Small intestine (tissue), 7 donors: ENCODE measurements around the gene PCED1B. TPM values are rescaled to one million over a fixed set of nuclear protein-coding genes. Genes with fewer than 3 reads are reported as not detected.

ENCODE experiments used
- DNase-seq, 2 donors: peaks; one replicate each; pipeline versions ENCODE4 v3.0.0 to v3.0.0-alpha.2; 2013
- FAIRE-seq: peaks from 2 replicates; lab custom pipeline; 2012; peaks lifted over from hg19 to GRCh38; lab: Jason Lieb, UNC
- H3K27ac ChIP-seq, 3 donors: one replicate each; pipeline ENCODE4 v1.5.1; 2013; ENCODE audit warnings: low read length in 2 of 3, mild to moderate bottlenecking in 2 of 3, control low read depth in 1 of 3, inconsistent platforms in 1 of 3, low read depth in 1 of 3, moderate library complexity in 1 of 3
- H3K27me3 ChIP-seq, 3 donors: one replicate each; pipeline ENCODE4 v1.6.1; 2013; ENCODE audit warnings: low read length in 3 of 3, inconsistent platforms in 1 of 3; ENCODE audit not compliant: control insufficient read depth in 3 of 3, insufficient read depth in 3 of 3
- H3K36me3 ChIP-seq, 3 donors: one replicate each; pipeline ENCODE4 v1.6.1; 2013; ENCODE audit warnings: low read length in 3 of 3, inconsistent platforms in 1 of 3, low read depth in 1 of 3, mild to moderate bottlenecking in 1 of 3, moderate library complexity in 1 of 3; ENCODE audit not compliant: control insufficient read depth in 3 of 3, insufficient read depth in 2 of 3
- H3K4me1 ChIP-seq, 3 donors: one replicate each; pipeline ENCODE4 v1.6.1; 2013; ENCODE audit warnings: low read length in 2 of 3, inconsistent platforms in 1 of 3, low read depth in 1 of 3, mild to moderate bottlenecking in 1 of 3, moderate library complexity in 1 of 3; ENCODE audit not compliant: control insufficient read depth in 3 of 3, insufficient read depth in 2 of 3
- H3K4me3 ChIP-seq, 3 donors: one replicate each; pipeline ENCODE4 v1.5.1; 2013; ENCODE audit warnings: low read length in 3 of 3, control low read depth in 1 of 3, inconsistent platforms in 1 of 3, low read depth in 1 of 3, mild to moderate bottlenecking in 1 of 3, moderate library complexity in 1 of 3
- H3K9me3 ChIP-seq, 2 donors: one replicate each; pipeline ENCODE4 v1.6.1; 2013; ENCODE audit warnings: low read depth in 1 of 2, low read length in 1 of 2; ENCODE audit not compliant: control insufficient read depth in 2 of 2, insufficient read depth in 1 of 2
- WGBS, 3 donors: extraction: QIAGEN DNeasy Blood & Tissue Kit; methylation state at CpG; one replicate each; pipeline ENCODE4 v1.1.7; 2013; 5-methylcytosine and 5-hydroxymethylcytosine counted together
- polyA plus RNA-seq, 4 donors: library from polyadenylated mRNA; stranded (reverse) in 3 of 4; unstranded in 1 of 4; fragments of 200-250 nt in 3 of 4; fragments of 120-200 nt in 1 of 4; gene quantifications; one replicate each; pipeline versions ENCODE4 v1.2.1 to v1.2.3, GENCODE V29; 2013
- donor health status: healthy with polysubstance abuse.
- donor health status: control.
- donor health status: control.
- donor health status: Bipolar disorder and iron deficiency.
- donor health status: healthy.

PCED1B gene
- polyA plus RNA-seq, 4 donors: 1.4 to 4.5 (median 1.6) TPM; not detected in 1

DNA sequence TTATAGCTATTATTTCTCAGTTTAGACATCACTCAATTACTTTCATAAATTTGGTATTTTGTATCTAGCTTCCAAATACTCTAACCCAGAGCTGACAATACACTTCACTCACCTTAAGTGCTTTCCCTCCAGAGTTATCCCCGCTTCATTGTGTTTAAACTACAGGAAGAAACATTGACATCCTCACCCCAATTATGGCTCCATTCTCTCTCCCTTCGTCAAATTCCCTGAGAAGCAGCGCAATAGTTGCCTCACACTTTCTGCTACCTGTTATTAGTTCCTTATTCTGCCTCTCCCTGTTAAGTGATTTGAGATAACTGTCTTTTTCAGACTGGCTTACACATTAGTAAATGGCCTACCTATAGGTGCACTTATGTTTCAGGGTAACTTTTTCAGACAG is 69.7 kb downstream of the PCED1B start:
- 82 to 91% (median 89%) methylated on average over 3 of the region's 3 CpGs for WGBS, 3 donors
- no peaks in the 10 kb centered on the region for H3K27me3 ChIP-seq
- H3K4me3 ChIP-seq: no peak overlapping the region
- H3K4me1 ChIP-seq: no peaks in the 10 kb centered on the region
- DNase-seq (no peak), FAIRE-seq (no peak)
- no peak overlapping the region for H3K27ac ChIP-seq
- H3K9me3 ChIP-seq: no peaks in the 10 kb centered on the region
- no peaks in the 10 kb centered on the region for H3K36me3 ChIP-seq

DNA sequence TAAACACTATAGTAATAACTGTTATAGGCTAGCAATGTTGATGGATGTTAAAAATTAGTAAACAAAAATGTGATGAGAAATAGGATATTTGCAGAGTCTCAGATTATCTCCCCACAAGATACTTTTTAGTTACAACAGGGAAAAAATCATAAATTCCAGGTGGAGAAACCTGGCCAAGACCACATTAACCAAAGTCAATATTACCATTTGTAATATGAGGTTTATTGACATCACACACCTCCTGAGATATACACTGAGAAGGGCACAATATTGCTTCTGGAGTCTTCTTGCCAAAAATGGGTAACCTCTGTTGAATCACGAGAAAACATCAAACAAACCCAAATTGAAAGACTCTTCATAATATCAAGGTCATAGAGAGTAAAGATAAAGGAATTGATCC is 72.7 kb downstream of the PCED1B start:
- WGBS, 3 donors: 81 to 95% (median 90%) methylated on average over 1 of the region's 1 CpG
- FAIRE-seq: no peak

GRCh38 chr12:47155457-47156166 is 76.2 kb downstream of the PCED1B start:
- DNase-seq (no peak), FAIRE-seq (no peak)
- Histone ChIP-seq H3K36me3 (no peaks in the 10 kb centered on the region), H3K4me3 (no peak overlapping the region), H3K27me3 (no peaks in the 10 kb centered on the region), H3K27ac (no peak overlapping the region), H3K4me1 (peaks cover 0 to 3% (median 0%) of the 10 kb centered on the region in 3 donors), H3K9me3 (peaks cover 0 to 4% of the 10 kb centered on the region in 2 donors)
- 67 to 82% (median 79%) methylated on average over 3 of the region's 3 CpGs for WGBS, 3 donors

More for the DNA sequence above, 72.7 kb downstream of the PCED1B start:
- H3K4me1 ChIP-seq: peaks cover 0 to 3% (median 0%) of the 10 kb centered on the region in 3 donors
- no peaks in the 10 kb centered on the region for H3K36me3 ChIP-seq
- no peaks in the 10 kb centered on the region for H3K27me3 ChIP-seq
- DNase-seq: no peak
- no peaks in the 10 kb centered on the region for H3K9me3 ChIP-seq
- H3K4me3 ChIP-seq: no peak overlapping the region
- H3K27ac ChIP-seq: no peak overlapping the region

GRCh38 chr12:47156167-47156736 is 76.8 kb downstream of the PCED1B start:
- H3K27ac ChIP-seq: no peak overlapping the region

DNA sequence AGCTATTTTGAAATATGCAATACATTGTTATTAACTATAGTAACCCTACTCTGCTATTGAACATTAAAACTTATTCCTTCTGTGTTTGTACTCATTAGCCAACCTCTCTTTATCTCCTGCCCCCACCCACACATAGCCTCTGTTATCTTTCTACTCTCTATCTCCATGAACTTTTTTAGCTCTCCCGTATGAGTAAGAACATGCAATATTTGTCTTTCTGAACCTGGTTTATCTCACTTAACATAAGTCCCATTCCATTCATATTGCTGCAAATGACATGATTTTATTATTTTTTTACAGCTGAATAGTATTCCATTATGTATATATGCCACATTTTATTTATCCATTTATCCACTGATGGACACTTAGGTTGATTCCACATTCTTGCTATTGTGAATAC is 79.4 kb downstream of the PCED1B start:
- Histone ChIP-seq H3K27me3 (no peaks in the 10 kb centered on the region), H3K4me3 (no peak overlapping the region), H3K9me3 (peaks cover 0 to 8% of the 10 kb centered on the region in 2 donors), H3K4me1 (peaks cover 0 to 3% (median 0%) of the 10 kb centered on the region in 3 donors), H3K36me3 (no peaks in the 10 kb centered on the region), H3K27ac (no peak overlapping the region)
- 21 to 66% (median 37%) methylated on average over 1 of the region's 1 CpG for WGBS, 3 donors
- no peak for DNase-seq
- FAIRE-seq: no peak

More at GRCh38 chr12:47156167-47156736, 76.8 kb downstream of the PCED1B start:
- DNase-seq (peak in 1 of 2 donors; percentile 31), FAIRE-seq (no peak)
- H3K27me3 ChIP-seq: no peaks in the 10 kb centered on the region
- WGBS, 3 donors: 55 to 72% (median 64%) methylated on average over 2 of the region's 2 CpGs
- no peaks in the 10 kb centered on the region for H3K36me3 ChIP-seq
- no peak overlapping the region for H3K4me3 ChIP-seq
- H3K4me1 ChIP-seq: peaks cover 0 to 3% (median 0%) of the 10 kb centered on the region in 3 donors
- H3K9me3 ChIP-seq: peaks cover 0 to 4% of the 10 kb centered on the region in 2 donors

DNA sequence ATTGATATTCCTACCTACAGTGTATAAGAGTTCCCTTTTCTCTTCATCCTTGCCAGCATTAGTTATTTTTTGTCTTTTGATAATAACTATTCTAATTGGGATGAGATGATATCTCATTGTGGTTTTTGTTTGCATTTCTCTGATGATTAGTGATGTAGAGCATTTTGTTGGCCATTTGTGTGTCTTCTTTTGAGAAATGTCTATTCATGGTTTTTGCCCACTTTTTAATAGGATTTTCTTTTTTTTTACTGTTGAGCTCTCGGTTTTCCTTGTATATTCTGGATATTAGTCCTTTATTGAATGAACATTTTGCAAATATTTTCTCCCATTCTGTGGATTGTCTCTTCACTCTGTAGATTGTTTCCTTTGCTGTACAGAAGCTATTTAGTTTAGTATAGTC is 79.9 kb downstream of the PCED1B start:
- FAIRE-seq (no peak), DNase-seq (no peak)
- no peak overlapping the region for H3K27ac ChIP-seq
- H3K9me3 ChIP-seq: peaks cover 0 to 8% of the 10 kb centered on the region in 2 donors
- H3K4me3 ChIP-seq: no peak overlapping the region
- peaks cover 0 to 3% (median 0%) of the 10 kb centered on the region in 3 donors for H3K4me1 ChIP-seq
- WGBS, 3 donors: 85 to 93% (median 92%) methylated on average over 1 of the region's 1 CpG
- no peaks in the 10 kb centered on the region for H3K27me3 ChIP-seq
- no peaks in the 10 kb centered on the region for H3K36me3 ChIP-seq

DNA sequence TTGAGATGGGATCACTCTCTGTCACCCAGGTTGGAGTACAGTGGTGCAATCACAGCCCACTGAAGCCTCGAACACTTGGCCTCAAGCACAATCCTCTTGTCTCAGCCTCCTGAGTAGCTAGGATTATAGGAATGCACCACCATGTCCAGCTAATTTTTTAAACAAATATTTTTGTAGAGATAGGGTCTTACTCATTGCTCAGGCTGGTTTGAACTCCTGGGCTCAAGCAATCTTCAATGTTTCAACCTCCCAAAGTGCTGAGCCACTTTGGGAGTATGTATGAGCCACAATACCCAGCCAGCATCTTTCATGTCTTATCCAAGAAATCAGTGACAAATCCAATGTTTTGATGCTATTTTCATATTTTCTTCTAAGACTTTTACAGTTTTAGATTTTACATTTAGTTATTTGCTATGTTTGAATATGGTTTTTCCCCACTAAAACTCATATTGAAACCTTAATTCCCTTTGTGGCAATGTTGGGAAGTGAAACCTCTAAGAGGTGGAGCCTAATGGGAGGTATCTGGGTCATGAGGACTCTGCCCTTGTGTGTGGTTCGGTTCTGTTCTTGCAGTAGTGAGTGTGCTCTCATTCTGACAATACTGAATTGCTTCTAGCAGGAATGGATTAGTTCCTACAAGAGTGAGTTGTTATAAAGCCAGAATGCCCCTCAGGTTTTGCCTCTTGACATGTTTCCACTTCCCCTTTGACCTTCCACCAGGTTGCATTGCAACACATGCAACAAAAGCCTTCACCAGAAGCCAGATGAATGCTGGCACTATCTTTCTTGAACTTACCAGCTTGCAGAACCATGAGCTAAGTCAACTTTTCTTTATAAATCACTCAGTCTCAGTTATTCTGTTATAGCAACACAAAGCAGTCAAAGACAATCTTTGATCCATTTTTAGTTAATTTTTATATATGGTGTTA is 81.2 kb downstream of the PCED1B start:
- Histone ChIP-seq H3K27me3 (no peaks in the 10 kb centered on the region), H3K4me1 (peaks cover 0 to 3% (median 0%) of the 10 kb centered on the region in 3 donors), H3K27ac (no peak overlapping the region), H3K9me3 (peaks cover 0 to 8% of the 10 kb centered on the region in 2 donors), H3K36me3 (no peaks in the 10 kb centered on the region), H3K4me3 (no peak overlapping the region)
- DNase-seq (no peak), FAIRE-seq (no peak)
- 81 to 89% (median 87%) methylated on average over 2 of the region's 2 CpGs for WGBS, 3 donors

DNA sequence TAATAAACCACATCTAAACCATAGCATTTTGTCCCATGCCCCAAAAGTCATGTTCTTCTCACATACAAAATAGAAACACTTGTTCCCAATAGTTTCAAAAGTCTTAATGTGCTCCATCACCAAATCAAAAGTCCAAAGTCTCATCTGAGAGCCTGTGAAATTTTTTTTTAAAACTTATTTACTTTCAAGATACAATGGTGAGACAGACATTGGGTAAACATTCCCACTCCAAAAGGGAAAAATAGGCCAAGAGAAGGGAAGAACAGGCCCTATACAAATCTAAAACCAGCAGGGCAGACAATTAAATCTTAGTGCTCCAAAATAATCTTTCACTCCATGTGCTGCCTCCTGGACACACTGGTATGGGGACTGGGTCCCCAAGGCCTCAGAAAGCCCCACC is 84.7 kb downstream of the PCED1B start:
- Histone ChIP-seq H3K27ac (no peak overlapping the region), H3K27me3 (no peaks in the 10 kb centered on the region), H3K4me3 (no peak overlapping the region), H3K36me3 (no peaks in the 10 kb centered on the region), H3K4me1 (peaks cover 0 to 5% (median 0%) of the 10 kb centered on the region in 3 donors), H3K9me3 (peaks cover 0 to 8% of the 10 kb centered on the region in 2 donors)
- FAIRE-seq (no peak), DNase-seq (no peak)
